ENCODE measurements around the gene RASL11A. TPM values are rescaled to one million over a fixed set of nuclear protein-coding genes. Genes with fewer than 3 reads are reported as not detected.

Gene RASL11A
- total RNA-seq, 6 experiments from 2014 or later = 3.3 to 9.6 (median 7.3) TPM

DNA sequence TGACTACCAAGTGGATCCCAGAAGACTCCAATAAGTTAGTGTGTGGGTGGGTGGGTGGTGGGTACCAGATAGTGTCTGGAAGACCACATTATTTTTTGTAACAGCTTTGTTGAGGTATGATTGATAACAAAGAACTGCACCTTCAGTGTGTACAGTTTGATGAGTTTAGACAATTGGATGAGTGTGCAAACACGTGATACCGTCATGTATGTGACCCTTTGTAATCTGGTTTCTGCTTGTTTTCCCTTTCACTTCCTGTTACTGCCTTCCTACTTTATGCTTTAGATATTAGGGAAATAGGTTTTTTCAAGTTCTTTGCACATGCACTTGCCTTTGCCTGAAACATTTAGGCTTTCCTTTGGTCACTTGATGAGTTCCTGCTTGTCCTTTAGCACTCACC is 10.8 kb upstream of the RASL11A start:
- DNase-seq = no peak
- no peaks in the 10 kb centered on the region for H3K9me3 Mint-ChIP-seq
- peaks cover 40% of the 10 kb centered on the region for H3K36me3 Mint-ChIP-seq (ENCODE audit: low read depth)
- TF ChIP-seq, protein P1, sequence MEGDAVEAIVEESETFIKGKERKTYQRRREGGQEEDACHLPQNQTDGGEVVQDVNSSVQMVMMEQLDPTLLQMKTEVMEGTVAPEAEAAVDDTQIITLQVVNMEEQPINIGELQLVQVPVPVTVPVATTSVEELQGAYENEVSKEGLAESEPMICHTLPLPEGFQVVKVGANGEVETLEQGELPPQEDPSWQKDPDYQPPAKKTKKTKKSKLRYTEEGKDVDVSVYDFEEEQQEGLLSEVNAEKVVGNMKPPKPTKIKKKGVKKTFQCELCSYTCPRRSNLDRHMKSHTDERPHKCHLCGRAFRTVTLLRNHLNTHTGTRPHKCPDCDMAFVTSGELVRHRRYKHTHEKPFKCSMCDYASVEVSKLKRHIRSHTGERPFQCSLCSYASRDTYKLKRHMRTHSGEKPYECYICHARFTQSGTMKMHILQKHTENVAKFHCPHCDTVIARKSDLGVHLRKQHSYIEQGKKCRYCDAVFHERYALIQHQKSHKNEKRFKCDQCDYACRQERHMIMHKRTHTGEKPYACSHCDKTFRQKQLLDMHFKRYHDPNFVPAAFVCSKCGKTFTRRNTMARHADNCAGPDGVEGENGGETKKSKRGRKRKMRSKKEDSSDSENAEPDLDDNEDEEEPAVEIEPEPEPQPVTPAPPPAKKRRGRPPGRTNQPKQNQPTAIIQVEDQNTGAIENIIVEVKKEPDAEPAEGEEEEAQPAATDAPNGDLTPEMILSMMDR (IDR thresholded peaks at IDR 0.05) = no peak
- peaks cover 4% of the 10 kb centered on the region for H3K27me3 Mint-ChIP-seq (ENCODE audit: insufficient read depth)
- peak overlapping the region; percentile 62 for H3K27ac Mint-ChIP-seq
- no peak overlapping the region for H3K4me3 Mint-ChIP-seq
- peaks cover 76% of the 10 kb centered on the region for H3K4me1 Mint-ChIP-seq (ENCODE audit: low read depth)

DNA sequence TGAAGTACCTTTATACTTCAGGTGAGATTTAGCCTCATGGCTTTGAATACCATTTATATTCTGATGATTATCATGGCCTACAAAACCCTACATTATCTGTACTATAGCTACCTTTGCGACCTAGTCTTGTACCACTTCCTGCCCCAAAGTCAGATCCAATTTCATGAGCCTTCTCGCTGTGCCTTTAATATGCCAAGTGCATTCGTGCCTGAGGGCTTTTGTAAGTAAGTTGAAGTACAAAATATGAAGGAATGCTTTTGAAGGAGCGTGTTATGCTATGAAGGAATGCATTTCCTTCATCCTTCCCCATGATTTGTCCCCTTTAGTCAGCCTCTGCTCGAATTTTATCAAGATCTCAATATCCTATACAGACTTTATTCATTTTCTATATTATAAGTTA is 9.2 kb upstream of the RASL11A start:
- Mint-ChIP-seq H3K4me3 (peak overlapping the region; percentile 12), H3K9me3 (no peaks in the 10 kb centered on the region), H3K27me3 (ENCODE audit: insufficient read depth) (peaks cover 4% of the 10 kb centered on the region), H3K27ac (peak overlapping the region; percentile 64), H3K4me1 (ENCODE audit: low read depth) (peaks cover 73% of the 10 kb centered on the region), H3K36me3 (ENCODE audit: low read depth) (peaks cover 37% of the 10 kb centered on the region)
- TF ChIP-seq, protein P1 (IDR thresholded peaks at IDR 0.05) = no peak
- DNase-seq = peak; percentile 45

DNA sequence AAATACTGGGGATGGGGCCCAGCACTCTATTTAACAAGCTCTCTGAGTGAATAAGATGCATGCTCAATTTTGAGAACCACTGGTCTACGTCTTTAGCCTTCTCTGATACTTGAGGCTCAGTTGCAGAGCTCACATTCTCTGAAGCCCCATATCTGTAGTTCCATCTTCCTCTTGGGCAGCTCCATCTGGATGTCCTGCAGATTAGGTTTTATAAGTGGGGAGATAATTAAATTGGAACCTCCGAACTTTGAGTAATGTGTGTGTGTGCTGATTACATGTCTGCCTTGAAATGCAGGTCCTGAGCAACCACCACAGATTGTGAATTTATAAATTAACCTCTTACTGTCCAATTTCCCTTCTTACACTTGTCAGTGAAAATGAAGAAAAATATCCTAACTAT is 7.2 kb upstream of the RASL11A start:
- peaks cover 63% of the 10 kb centered on the region for H3K4me1 Mint-ChIP-seq (ENCODE audit: low read depth)
- TF ChIP-seq, protein P1 (IDR thresholded peaks at IDR 0.05) = no peak
- H3K27me3 Mint-ChIP-seq (ENCODE audit: insufficient read depth) = peaks cover 2% of the 10 kb centered on the region
- DNase-seq = no peak
- H3K9me3 Mint-ChIP-seq = no peaks in the 10 kb centered on the region
- H3K27ac Mint-ChIP-seq = peak overlapping the region; percentile 97
- H3K4me3 Mint-ChIP-seq = no peak overlapping the region; the same call in 1 of the 2 replicates
- peaks cover 20% of the 10 kb centered on the region for H3K36me3 Mint-ChIP-seq (ENCODE audit: low read depth)

DNA sequence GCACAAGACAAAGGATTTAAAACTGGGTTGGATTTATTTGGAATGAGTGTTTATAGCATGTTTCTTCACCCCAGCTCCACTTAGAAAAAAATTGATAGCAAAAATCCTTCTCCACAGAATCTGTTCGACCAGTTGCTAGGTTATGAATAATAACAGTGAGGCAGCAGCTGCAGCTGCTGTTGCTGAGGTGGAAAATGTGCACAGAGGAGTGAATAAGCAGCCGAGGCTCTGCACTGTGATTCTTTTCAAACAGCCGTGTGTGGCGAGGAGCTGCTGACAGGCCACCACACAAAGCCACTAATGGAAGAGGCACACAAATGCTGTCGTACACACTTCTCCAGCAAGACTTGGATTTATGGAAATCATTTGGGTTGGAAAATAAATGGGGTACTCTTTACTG is 6.4 kb upstream of the RASL11A start:
- TF ChIP-seq, protein P1 (IDR thresholded peaks at IDR 0.05) = no peak
- peaks cover 2% of the 10 kb centered on the region for H3K27me3 Mint-ChIP-seq (ENCODE audit: insufficient read depth)
- H3K36me3 Mint-ChIP-seq (ENCODE audit: low read depth) = peaks cover 13% of the 10 kb centered on the region
- H3K4me1 Mint-ChIP-seq (ENCODE audit: low read depth) = peaks cover 55% of the 10 kb centered on the region
- DNase-seq = peak; percentile 85
- H3K9me3 Mint-ChIP-seq = no peaks in the 10 kb centered on the region
- H3K4me3 Mint-ChIP-seq = peak overlapping the region; percentile 70; the same call in 1 of the 2 replicates
- H3K27ac Mint-ChIP-seq = peak overlapping the region; percentile 97

DNA sequence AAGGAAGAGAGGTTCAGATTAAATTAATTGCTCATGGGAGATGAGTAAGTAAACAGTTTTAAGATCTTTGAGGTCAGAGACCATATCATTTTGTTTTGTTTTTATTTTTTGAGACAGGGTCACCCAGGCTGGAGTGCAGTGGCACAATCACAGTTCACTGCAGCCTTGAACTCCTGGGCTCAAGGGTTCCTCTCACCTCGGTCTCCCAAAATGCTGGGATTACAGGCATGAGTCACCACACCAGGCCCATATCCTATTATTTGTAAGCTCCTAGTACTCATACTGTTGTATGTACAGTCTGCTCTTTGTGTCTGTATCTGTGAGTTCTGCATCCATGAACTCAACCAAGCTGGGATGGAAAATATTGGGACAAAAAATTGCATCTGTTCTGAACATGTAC is 6.0 kb upstream of the RASL11A start:
- TF ChIP-seq, protein P1 (IDR thresholded peaks at IDR 0.05) = no peak
- no peak for DNase-seq
- Mint-ChIP-seq H3K27ac (peak overlapping the region; percentile 97), H3K4me3 (peak overlapping the region; percentile 70; the same call in 1 of the 2 replicates), H3K27me3 (ENCODE audit: insufficient read depth) (peaks cover 2% of the 10 kb centered on the region), H3K36me3 (ENCODE audit: low read depth) (peaks cover 12% of the 10 kb centered on the region), H3K4me1 (ENCODE audit: low read depth) (peaks cover 51% of the 10 kb centered on the region), H3K9me3 (no peaks in the 10 kb centered on the region)

DNA sequence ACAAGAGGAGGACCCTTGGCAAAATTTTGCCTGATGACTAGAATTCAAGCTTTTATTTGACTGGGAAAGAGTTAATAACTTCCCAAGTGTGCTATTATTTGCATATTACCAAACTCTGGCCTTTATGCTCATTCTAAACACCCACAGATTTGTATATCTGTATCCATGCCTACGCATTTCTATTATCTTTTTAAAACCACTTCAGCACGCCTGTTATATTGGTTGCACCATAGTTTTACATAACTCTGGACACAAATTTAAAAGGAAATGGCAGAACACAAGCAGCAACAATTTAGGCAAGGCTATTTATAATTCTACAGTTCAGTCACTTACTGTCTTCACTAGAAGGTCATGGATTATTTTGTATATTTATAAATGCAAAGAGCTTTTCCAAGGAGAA is 3.7 kb upstream of the RASL11A start:
- H3K27me3 Mint-ChIP-seq (ENCODE audit: insufficient read depth) = peaks cover 2% of the 10 kb centered on the region
- no peaks in the 10 kb centered on the region for H3K9me3 Mint-ChIP-seq
- H3K4me3 Mint-ChIP-seq = no peak overlapping the region
- TF ChIP-seq, protein P1 (IDR thresholded peaks at IDR 0.05) = no peak
- H3K27ac Mint-ChIP-seq = no peak overlapping the region
- DNase-seq = no peak
- H3K36me3 Mint-ChIP-seq (ENCODE audit: low read depth) = peaks cover 12% of the 10 kb centered on the region
- H3K4me1 Mint-ChIP-seq (ENCODE audit: low read depth) = peaks cover 44% of the 10 kb centered on the region

All from HFFc6 (cell line).